HG03095 (cell line): ENCODE results near the gene LTF.
"Not testable (repeated sequence)": the region's sequence is repeated elsewhere in the genome, so short reads cannot be mapped to it uniquely, and the experiment has no call there.

Experiments
- ATAC-seq: cut with Tn5 transposase; IDR thresholded peaks from one replicate; pipeline ENCODE4 v1.9.1; 2021; ENCODE audit warnings: moderate library complexity; ENCODE audit not compliant: unreplicated experiment

Gene LTF

DNA sequence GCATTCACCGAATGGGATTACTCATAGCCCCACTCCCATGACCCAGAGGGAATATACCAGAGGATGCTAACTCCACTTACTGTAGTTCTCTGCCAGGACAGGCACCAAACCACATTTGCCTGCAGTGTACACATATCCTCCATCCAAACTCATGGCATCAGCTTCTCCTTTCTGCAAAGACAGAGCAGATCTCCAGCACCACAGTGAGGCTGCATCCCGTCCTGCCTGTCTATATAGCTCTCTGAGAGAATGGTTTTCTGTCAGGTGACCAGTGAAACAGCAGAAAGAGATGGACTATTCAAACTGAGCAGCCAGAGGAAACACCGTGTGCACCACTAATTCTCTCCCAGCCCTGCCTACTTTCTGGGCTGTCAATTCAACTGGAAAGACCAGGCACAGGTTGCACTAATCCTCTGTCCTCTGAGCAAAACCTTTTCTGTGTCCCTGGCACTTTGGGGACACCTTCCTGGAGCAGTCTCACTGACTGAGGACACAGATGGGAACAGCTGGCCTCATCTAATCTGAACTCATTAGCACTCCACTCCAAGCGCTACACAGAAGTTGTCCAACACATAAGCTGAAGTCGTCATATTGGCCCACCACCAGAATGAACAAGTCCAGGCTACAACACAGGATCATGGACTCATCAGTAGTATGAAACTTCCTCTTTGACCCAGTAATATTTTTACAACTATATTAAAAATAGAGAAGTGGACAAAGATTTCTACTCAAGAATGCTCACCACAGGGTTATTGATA lies 17.3 kb downstream of the LTF start:
- no peak for ATAC-seq

DNA sequence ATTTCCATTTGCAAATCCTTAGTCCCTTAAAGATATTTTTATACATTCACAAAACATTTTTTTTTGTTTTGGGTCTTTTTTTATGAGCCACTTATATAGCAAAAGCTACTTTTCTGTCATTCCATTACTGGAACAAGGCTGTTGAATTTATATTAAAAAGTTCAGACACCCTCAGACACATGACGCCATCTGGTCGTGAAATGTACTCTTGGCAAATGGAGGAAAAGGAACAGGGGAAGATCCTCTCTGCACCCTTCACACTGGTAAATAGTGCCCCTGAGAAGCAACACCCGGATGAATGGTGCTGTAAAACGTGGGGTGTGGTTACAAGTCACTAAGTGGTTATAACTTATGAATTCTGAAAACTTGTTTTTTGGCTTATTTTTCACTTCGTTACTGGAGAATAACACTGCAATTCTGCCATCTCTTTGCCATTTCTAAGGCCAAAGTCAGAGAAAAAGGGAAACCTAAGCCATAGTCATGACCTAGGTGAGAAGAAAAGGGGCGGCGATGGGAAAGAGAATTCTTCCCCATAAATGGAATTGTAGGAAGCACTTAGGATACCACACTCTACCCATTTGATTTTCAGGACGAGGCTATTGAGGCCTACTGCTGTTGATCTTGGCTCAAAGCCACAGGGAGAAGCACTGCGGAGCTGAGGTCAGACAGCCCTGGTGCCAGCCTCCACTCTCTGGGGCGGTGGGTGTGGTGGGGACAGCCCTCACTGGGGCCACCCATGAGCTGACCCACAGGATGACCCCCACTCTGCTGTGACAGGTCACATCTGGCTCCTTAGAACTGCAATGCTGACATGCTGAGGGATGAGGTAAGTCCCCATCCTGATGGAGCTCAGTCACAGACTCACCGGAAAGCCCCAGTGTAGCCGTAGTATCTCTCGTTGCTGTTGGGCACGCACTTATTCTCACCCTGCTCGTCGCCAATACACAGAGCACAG lies 21.9 kb downstream of the LTF start:
- ATAC-seq = no peak

DNA sequence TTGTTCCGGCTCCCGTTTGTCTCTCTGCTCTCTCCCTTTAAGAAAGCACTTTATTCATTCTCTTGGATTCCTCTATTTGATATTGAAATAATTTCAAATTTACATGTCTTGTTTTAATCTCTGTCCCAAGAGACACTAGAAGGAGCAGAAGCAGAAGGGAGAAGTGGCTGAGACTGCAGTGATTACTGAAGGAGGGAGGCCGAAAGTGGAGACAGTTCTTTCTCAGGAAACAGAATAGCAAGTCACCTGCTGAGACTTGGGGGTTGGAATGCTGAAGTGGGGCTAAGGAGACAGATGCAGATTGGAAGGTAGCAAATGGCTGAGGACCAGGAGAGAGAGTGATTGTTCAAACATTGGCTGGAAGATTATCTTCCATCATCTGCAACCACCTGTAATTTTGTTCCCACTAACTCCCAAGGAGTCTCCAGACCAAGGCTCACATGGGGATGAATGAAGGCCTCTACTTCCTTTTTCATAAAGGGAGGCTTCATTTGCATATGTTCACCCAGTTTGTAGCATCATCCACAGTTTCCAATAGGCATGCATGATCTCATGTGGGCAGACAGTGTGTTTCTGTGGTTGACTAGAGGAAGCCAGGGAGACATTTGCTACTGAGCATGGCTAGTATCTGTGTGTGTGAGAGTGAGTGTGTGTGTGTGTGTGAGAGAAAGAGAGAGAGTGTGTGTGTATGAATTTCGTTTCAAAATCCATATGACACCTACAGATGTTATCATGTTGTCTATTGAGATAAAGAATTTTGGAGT lies 24.0 kb downstream of the LTF start:
- ATAC-seq = no peak

DNA sequence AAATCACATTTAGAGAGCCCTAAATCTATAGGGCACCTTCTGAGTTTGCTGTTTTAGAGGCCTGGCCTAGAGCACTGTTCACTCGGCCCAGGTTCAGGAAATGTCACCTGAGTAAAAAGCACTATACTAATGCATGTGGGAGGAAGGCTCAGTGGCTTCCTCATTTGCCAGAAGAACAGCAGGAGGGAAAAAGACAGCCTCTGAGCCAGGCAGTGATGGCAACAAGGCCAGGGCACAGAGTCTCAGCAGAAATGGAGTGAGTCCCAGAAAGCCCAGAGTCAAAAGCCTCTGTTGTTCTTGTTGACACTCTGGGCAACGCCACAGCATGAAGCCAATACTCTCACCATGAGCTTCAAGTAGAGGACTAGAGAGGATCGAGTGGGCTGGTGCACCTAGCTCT lies 25.9 kb downstream of the LTF start:
- no peak for ATAC-seq

DNA sequence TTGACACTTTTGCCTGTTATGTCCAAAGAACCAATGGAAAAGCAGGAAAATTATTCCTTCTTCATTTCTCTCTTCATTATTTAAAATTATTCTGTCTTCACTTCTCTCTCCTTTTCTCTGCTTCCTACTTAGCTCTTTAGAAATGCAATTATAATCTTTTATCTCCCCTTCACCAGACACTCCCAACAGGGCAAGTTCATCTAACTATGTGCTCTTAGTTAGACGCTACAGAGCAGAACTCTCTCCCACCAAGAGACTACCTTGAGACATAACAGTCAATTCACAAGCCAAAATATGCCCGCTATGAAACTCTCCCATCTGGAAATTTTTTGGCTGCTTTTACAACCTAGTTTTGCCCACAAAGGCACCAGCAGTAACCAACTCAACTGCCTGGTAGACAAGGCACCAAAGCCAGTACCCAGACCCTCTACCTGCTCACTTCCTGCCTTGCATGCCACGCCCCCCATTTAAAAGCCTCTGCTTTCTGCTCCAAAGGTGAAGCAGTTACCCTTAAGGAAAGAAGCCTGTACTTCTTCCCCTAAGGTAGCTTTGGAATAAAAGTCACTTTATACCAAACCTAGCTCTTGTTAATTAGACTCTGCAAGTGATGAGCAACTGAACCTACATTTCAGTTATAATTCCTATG lies 29.5 kb downstream of the LTF start:
- no peak for ATAC-seq

DNA sequence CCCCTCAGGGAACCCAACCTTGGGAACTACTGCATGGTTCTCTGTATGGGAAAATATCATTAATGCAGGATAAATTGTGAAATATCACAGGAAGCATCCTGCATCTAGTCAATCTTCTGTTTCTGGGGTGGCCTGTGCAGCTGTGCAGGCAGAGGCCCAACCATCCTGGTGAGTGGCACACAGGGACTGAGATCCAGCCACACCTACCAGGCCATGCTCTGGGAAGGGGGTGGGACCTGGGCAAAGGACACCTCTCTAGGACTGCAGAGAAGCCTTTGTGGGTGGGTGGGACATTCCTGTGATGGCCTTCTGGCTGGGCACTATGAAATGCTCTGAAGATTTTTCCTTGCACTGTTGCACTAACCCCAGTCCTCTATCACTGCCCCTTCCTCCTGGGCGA lies 30.9 kb downstream of the LTF start:
- no peak for ATAC-seq

DNA sequence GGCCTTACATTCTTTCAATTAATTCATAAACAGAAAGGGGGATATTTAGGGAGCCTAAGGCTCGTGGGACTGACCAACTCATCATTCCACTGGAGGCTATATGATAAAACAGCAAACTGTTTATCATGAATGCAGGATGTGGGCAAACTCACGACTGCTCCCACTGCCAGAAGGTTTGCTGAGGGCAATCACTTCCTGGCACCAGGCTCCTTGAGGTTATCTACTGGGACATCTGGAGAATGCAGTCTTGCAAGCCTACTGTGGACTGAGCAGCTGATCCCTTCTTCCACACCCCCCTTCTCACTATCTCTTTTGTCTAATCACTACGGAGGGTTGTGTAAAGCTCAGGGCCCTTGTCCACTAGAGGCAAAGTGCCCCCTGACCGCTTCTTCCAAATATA lies 31.6 kb downstream of the LTF start:
- not testable (repeated sequence) for ATAC-seq

DNA sequence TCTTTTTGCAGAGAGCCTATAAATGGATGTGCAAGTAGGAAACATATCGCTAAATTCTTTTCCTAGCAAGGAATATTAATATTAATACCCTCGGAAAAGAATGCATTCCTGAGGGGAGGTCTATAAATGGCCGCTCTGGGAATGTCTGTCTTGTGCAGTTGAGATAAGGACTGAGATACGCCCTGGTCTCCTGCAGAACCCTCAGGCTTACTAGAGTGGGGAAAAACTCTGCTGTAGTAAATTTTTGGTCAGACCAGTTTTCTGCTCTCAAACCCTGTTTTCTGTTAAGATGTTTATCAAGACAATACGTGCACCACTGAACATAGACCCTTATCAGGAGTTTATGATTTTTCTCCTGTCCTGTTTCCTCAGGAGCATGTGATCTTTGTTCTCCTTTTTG lies 32.8 kb downstream of the LTF start:
- ATAC-seq = not testable (repeated sequence)

DNA sequence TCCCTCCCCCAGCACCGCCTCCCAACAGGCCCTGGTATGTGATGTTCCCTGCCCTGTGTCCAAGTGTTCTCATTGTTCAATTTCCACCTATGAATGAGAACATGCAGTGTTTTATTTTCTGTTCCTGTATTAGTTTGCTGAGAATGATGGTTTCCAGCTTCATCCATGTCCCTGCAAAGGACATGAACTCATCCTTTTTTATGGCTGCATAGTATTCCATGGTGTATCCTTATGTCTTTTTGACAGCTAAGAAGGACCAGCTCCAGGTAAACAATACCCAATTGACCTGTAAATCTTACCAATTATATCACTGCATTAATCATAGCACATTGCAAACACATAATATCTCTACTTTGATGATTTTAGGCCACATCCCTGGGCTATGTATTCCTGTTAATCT lies 33.8 kb downstream of the LTF start:
- not testable (repeated sequence) for ATAC-seq

DNA sequence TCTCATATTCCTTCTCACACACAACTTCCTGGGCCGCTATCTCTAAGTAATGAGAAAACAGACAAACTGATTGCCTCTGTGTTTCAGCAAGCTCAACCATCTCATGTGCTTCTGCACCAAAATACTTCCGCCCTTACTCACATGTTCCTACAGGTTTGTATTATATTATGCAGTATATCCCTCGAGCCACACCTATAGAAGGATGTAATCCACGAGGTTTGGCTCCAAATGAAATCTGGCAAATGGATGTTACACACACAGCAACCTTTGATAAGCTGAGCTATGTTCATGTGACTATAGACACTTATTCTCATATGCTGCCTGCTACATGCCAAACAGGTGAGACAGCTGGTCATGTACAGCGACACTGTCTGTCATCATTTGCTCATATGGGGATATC lies 35.0 kb downstream of the LTF start:
- no peak for ATAC-seq

DNA sequence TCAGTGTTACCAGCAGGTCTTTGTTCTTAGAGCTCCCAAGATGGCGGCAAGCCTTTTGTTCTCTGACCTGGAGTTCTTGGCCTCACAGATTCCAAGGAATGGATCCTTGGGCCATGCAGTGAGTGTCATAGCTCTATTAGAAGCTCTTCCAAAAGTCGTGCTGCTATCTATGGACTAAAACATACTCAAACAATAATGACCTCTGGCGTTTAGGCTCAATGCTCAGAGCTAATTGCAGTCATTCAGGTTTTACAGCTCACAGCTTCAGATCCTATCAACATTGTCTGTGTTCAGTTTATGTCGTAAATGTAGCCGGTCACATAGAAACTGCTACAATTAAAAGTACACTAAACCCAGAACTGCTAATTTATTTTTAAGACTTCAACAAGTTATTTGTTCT lies 35.5 kb downstream of the LTF start:
- ATAC-seq = no peak

DNA sequence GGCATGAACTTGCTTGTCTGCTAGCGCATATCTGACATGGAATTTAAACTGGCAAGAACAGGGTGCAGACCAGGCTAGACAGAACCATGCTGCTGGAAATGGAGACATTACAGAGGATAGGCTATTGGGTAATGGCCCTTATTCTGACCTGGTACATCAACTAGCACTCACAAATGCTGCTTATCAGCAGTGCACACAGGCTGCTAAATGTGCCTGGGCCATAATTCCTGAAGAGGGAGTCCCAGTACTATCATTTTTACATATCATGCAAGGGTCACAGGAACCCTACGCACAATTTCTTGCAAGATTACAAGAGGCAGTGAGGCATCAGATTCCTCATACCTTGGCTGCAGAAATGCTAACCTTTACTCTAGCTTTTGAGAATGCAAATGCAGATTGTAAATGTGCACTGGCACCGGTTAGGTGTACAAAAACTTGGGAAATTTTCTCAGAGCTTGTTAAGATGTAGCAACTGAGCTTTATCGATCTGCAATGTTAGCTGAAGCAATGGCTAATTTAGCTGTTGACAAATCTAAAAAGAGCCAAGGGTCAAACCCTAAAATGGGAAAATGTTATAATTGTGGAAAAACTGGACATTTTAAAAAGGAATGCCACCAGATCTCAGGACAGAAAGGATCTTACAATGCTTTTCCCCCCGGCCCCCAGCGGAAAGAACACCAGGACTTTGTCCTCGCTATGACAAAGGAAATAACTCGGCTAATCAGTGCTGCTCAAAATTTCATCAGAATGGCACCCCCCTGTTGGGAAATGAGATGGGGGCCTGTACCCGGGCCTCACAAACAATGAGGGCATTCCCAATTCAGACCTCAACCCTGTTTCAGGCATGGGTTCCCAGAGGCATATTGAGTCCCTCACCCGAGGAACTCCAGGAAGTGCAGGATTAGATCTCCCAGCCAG lies 36.5 kb downstream of the LTF start:
- no peak for ATAC-seq

DNA sequence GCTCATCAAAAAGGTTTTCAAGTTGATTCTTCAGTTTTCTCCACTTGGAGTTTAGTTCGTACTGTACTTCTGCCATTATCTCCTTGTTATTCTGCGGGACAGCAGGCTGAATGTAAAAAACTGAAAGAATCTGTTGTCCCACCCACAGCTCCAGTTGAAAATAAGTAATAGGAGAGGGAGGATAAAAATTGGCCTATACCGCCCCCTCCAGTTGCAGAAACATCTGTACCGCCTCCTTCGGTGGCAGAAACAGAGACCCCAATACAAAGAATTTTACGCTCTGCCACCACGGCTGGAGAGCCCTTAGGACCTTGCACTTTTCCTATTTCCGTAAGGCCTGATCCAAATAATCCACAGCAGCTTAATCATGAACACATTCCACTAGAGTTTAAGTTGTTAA lies 37.3 kb downstream of the LTF start:
- ATAC-seq = not testable (repeated sequence)

DNA sequence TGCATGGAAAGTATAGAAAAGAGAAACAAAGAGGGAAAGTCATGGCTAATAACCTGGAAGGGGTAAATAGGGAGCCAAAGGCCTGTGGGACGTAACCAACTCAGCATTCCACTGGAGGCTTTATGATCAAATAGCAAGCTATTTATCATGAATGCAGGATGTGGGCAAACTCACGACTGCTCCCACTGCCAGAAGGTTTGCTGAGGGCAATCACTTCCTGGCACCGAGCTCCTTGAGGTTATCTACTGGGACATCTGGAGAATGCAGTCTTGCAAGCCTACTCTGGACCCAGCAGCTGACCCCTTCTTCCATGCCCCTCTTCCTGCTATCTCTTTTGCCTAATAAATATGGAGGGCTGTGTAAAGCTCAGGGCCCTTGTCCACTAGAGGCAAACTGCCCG lies 38.2 kb downstream of the LTF start:
- not testable (repeated sequence) for ATAC-seq

DNA sequence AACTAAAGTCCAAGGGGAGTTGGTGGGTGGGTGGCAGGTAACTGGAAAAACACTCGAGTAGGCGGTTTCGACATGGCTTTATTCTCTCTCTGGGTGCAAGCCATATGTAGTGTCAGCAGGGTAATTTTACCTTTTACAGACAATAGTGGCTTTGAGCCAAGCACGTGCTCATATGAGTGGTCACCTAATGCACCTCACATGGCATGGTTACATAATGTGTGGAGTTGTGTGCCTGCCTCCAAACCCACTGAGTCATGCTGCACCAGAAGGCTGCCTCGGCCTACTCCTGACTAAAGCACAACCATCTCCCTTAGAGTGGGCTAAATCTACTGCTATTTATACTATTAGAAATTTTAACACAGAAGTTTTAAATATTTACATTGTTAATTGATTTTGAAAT lies 41.1 kb downstream of the LTF start:
- no peak for ATAC-seq

DNA sequence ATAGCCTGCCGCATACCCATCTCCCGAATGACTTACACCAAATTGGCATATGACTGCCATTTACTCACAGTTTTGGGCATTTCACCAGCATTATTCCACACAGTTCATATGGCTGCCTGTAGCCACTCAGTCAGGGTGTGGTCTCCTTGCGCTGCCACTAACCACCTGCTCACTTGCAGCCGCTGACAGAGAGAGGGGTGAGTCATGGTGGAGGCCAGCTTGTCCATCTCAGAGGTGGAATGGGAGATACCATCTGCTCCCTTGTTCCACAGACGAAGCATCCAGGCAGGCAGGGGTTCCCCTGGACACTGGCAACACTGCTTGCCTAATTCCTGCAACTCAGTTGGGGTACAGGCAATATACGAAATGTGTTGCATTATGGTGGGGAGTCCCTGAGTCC lies 42.1 kb downstream of the LTF start:
- ATAC-seq = no peak

DNA sequence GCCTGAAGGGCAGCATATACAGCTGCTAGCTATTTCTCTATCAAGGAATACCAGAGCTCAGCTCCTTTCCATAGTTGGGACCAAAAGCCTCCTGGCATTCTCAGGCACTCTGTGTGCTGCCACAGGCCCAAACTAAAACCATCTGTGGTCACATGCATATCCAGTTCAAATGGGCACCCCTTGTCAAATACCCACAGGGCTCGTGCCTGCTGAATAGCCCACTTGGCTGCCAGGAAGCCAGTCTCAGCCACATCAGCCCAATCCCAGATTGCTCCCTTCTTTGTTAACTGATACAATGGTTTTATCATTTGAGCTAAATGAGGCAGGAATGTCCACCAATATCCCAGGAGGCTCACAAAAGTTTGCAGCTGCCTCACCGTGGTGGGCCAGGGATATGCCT lies 43.8 kb downstream of the LTF start:
- no peak for ATAC-seq

DNA sequence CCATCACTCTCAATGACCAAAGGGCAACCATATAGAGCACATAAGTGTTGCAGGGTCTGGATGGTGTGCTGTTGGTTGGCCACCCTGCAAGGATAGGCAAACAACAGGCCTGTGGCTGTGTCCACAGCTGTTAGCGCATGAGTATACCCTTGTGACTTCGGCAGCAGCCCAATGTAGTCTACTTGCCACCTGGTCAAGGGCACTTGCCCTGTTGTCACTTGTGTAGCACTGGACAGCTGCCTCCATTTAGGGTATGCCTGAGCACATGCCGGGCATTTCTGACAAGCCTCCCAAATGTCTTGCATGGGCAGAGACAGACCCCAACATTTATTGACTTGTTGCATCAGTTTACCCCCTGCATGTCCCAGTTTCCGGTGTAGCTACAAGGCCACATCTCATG lies 44.9 kb downstream of the LTF start:
- no peak for ATAC-seq

DNA sequence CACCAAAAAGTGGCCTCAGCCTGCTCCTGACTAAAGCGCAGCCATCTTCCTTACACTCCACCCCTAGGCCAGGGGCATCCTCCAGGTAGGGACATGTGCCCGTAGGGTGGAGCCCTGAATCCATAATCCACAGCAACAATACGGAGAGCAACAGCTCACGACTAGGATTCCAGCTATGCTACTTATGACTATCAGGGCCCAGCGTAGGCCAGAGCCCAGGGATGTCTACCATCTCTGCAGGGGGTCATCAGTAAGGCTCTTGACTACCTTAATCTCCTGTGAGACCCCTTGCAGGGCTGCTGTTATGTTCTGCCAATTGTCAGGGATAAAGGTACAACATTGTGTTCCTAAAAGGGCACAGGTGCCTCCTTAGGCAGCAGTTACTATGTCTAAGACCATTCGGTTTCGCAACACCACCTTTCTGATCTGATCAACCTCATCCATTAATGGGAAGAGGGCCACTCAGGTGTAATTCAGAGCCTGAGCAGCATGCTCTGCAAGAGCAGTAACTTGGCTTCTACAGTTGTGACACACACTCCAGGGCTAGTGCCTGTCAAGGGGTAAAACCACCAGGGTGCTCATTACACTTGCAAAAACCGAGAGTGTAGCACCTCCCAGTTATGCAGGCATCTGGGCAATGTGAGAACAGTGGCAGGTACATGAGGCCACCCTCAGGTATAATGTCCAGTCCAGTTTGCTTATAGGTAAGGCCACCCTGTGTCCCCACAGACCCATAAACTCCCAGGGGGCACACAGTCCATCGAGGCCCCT lies 46.7 kb downstream of the LTF start:
- ATAC-seq = no peak
